DND-41 (cell line): ENCODE measurements around the gene GFRAL.

ENCODE experiments used
- CTCF ChIP-seq: IDR thresholded peaks from 2 replicates; pipeline ENCODE4 v1.5.1; 2012; ENCODE audit warnings: borderline replicate concordance, low read length, moderate library complexity, mild to moderate bottlenecking; ENCODE audit not compliant: poor library complexity, severe bottlenecking; ENCODE audit errors: extremely low read depth
- EZH2 ChIP-seq: IDR thresholded peaks from 3 replicates; pipeline ENCODE4 v1.6.1; 2012; ENCODE audit warnings: borderline replicate concordance, low read depth, mild to moderate bottlenecking, moderate library complexity, low read length, inconsistent platforms; ENCODE audit not compliant: severe bottlenecking

DNA sequence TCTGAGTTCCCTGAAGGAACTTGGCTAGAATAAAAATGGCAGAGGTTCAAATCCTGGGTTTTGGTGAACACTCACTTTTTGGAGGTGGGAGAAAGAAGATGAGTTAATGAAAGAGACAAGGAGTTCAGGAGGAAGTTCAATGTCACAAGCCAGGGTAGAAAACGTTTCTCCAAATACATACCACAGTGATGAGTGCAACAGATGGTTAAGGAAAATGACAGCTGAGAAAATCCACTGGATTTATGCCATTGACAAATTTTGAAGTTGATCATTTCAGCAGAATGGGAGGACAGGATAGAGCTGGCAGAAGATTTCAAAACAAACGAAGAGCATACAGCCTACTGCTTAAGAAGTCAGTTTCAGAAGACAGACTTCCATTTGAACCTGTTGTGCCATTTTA lies 122.7 kb downstream of the GFRAL start:
- TF ChIP-seq CTCF = no peak
- TF ChIP-seq EZH2 = no peak
